Anterior cingulate cortex (tissue), 58 donors: ENCODE measurements around the gene CNPY1.
A peak's percentile ranks its signal among the peaks of the same experiment; 100 is the strongest.
"Not testable (repeated sequence)": the region's sequence is repeated elsewhere in the genome, so short reads cannot be mapped to it uniquely, and the experiment has no call there.

Experiments used
- DNase-seq, 58 donors: peaks; one replicate each; lab custom pipeline; 2025; lab: John Stamatoyannopoulos, UW

CNPY1 gene

GRCh38 chr7:155546449-155546848, at the start of gene CNPY1:
Gene CNPY1, minus strand, starts transcription at chr7:155546559. Its CDS starts 630 bp downstream, at chr7:155545929.
- DNase-seq = not testable (repeated sequence)

- no peak for DNase-seq
These were observed 48.6 kb upstream of the CNPY1 start for GRCh38 chr7:155594961-155595366.

- DNase-seq = no peak
These were observed 47.9 kb upstream of the CNPY1 start for GRCh38 chr7:155594163-155594732.

- DNase-seq = no peak
These were observed 47.3 kb upstream of the CNPY1 start for GRCh38 chr7:155593461-155594162.

GRCh38 chr7:155591055-155591775, 44.9 kb upstream of the CNPY1 start:
- no peak for DNase-seq

GRCh38 chr7:155590215-155591018, 44.1 kb upstream of the CNPY1 start:
- peak in 49 of 58 donors; percentile 10 to 87 (median 45) for DNase-seq

- DNase-seq = no peak
These were observed 42.9 kb upstream of the CNPY1 start for GRCh38 chr7:155589001-155589980.

DNA sequence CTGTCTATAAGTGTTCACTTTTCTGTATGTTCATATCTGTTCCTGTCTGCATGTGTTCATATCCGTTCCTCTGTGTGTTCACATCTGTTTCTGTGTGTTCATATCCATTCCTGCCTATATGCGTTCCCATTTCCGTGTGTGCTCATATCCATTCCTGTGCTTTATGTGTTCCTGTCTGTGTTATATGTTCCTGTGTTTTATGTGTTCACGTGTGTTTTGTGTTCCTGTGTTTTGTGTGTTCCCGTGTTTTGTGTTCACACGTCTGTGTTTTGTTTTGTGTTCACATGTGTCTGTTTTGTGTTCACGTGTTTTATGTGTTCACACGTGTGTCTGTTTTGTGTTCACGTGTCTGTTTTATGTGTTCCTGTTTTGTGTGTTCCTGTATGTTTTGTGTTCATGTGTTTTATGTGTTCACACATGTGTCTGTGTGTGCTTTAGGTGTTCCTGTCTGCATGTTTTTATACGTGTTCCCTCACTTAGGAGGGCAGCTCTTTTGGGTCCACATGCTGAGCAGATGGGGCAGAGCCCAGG, 42.2 kb upstream of the CNPY1 start:
- no peak for DNase-seq

DNA sequence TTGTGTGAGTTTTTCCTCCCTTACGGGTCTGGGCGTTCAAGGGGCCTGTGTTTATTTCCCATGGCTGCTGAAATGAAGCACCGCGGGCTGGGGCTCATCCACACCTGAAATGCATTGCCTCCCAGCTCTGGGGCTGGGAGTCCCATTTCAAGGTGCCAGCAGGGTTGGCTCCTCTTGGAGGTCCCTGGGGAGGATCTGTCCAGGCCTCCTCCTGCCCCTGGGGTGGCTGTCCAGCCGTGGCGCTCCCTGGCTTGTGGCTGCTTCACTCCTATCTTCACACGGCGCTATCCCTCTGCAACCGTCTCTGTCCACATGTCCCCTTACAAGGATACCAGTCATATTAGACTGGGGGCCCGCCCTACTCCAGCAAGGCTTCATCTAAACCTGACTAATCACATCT, 41.1 kb upstream of the CNPY1 start:
- no peak for DNase-seq

DNA sequence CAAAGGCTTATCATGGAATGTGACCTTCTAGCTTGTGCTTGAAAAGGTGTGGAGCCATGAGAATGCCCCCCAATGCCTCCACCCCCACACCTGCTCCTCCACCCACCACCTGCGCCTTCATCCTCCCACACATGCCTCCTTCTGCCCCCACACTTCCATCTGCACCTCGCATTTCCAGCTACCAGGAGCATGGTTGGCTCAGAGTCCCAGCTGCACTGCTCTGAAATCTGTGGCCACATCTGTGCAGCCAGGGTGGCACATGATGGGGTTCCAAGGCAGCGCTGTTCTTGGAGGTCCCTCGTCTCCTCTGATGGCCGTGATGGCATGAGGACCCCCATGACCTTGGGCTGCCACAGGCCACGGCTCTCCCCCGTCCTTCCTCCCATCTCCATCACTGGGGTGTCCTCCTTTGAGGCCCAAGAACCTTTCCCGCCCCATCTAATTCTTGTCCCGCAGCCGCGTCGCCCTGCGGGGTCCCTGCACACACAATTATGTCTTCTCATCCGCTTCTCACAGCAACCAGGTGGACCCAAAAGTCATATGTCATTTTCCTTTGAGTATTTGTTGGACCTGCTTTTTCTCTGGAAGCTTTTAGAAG, 40.6 kb upstream of the CNPY1 start:
- no peak for DNase-seq

DNA sequence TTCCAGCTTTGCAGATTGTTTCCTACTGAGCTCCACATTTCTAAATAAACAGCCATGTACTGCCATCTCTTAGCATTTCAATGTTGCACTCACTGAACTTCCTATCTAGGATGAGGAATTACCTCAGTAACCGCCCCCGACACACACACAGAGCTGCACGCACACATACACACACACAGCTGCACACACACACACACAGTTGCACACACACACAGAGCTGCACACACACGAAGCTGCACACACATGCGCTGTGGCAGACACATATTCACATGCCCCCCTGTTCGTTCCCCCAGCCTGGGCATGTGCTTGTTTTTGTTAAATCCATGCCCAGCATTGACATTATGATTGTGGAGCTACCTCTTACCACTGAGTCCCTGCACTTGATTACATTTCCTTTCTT, 39.6 kb upstream of the CNPY1 start:
- DNase-seq = no peak

GRCh38 chr7:155585532-155585895, 39.2 kb upstream of the CNPY1 start:
- no peak for DNase-seq

GRCh38 chr7:155584763-155585531, 38.6 kb upstream of the CNPY1 start:
- DNase-seq = no peak

DNA sequence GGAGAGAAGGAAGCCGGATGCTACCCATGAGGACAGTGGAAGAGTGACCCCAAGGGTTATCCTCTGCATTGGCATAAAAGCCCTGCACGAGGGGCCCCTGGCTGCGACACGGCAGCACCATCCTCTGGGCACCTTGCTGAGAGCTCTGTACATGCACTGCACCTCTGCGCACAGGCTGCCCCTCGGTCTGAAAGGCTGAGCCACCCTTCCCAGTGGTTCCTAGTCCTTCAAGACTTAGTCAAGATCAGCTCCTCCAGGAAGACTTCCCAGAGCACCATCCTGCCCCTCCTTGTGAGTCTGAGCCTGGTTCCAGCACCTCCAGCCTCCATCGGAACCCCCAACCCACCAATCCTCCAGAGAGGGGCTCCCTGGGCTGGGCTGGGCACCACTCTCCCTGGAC, 37.9 kb upstream of the CNPY1 start:
- DNase-seq = no peak

DNA sequence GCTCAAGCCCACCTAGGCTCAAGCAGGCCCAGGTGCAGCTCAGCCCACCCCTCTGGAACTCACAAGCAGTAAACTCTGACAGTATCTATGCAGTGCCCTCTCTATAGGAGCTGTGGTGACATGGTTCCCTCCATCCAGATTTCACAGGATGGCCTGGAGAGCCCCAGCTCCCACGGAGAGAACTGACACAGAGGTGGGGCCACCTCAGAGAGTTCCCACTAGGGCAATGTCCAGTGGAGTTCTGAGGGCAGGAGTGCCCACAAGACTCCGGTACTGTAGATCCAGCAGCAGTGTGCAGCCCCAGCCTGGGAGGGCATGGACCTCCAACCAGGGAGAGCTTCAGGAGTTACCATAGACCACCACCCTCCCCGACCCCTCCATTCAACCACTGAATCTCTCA, 37.3 kb upstream of the CNPY1 start:
- no peak for DNase-seq

DNA sequence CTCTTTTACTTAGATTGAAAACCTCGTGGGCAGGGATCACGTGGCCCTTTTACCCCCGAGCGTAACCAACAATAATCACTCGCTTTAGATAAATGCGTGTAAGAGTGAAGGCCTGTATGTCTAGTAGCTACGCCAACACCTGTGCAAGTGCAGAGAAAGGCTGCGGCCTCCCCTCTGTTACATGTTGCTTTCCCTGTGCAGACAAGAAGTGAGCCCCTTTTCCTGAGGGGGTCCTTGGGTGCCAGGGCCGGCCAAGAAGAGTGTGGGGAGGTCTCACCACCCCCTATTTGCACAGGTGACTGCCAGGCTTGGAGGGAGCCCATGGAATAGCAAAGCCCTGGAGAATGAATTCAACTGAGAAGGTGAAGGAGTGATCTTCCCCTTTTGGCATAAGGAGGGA, 35.6 kb upstream of the CNPY1 start:
- DNase-seq = no peak

DNA sequence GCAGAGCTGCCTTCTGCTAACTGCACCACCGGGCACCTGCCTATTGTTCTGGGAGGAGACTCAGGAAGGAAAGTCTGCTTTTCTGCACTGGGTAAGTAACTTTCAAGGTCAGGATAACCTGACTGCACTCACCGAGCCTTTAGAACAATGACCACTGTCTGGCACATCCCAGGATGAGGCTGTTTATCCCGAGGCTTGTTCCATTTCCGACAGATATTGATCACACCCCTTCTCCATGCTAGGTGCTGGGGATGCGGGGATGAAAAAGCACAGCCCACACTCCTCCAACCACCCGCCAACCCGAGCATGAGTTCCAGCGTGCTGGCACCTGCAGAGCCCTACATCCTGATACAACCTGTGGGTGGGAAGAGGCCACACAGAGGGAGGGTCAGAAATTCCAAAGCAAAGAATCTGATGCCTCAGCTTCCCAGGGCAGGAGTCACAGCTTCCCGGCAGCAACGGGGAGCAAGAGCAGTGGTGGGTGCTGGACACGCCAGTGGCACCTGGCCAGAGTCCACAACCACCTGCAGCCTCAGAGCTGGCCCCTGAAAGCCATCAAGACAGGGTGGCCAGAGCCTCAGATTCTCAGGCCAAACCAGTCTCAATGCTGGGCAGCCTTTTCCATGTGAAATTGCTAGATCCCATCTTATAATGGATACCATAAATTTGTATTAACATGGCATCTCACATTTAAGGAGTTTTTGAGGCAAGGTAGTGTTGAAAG, 34.9 kb upstream of the CNPY1 start:
- no peak for DNase-seq

- no peak for DNase-seq
These were observed 34.0 kb upstream of the CNPY1 start for GRCh38 chr7:155580367-155580766.
